Neutrophil (primary cell): ENCODE measurements around the gene YOD1.

ENCODE experiments used
- H3K27ac ChIP-seq: fragments of 200-600 bp; sonication (generic); 2 replicates; pipeline ENCODE4 v1.5.1; 2016; ENCODE audit warnings: mild to moderate bottlenecking, moderate library complexity
- H3K27me3 ChIP-seq: fragments of 200-600 bp; sonication (generic); 2 replicates; pipeline ENCODE4 v1.6.0; 2016; ENCODE audit warnings: mild to moderate bottlenecking
- H3K36me3 ChIP-seq: fragments of 200-600 bp; sonication (generic); 2 replicates; pipeline ENCODE4 v1.5.1; 2017
- H3K4me1 ChIP-seq, 2 experiments: fragments of 200-600 bp in 1 of 2; sonication (generic) in 1 of 2; 1 replicate in 1 of 2; 2 replicates in 1 of 2; pipeline versions ENCODE4 v1.5.1 to v1.6.1; 2013 to 2016; ENCODE audit warnings: low read depth in 1 of 2, low read length in 1 of 2, mild to moderate bottlenecking in 1 of 2, moderate library complexity in 1 of 2; ENCODE audit not compliant: control insufficient read depth in 1 of 2, insufficient read depth in 1 of 2
- H3K4me3 ChIP-seq, 2 experiments: fragments of 200-600 bp in 1 of 2; sonication (generic) in 1 of 2; 1 replicate in 1 of 2; 2 replicates in 1 of 2; pipeline ENCODE4 v1.5.1; 2013 to 2016; ENCODE audit warnings: low read depth in 1 of 2, low read length in 1 of 2, mild to moderate bottlenecking in 1 of 2, moderate library complexity in 1 of 2
- H3K9me3 ChIP-seq: fragments of 200-600 bp; sonication (generic); 2 replicates; pipeline ENCODE4 v1.5.1; 2016
- TF ChIP-seq, protein P1 (sequence below): fragments of 200-600 bp; sonication (generic); IDR thresholded peaks from 2 replicates; pipeline ENCODE4 v1.5.1; 2016; ENCODE audit warnings: antibody characterized with exemption

Gene YOD1

DNA sequence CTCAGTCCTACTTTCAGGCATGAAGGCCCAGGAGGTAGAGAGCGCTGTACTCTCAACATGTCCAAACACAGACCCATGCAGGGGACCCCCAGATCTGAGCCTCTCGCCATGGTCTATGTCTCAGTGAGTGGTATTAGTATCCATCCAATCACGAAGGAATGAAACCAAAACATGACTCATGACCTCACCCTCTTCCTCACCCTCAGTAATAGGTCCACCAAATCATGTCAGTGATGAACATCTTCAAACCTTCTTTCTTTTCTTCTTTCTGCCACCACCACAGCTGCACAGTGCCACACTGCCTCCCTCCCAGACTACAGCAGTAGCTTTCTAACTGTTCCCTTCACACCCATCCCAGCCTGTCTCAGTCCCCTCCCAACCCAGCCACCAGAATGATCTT, 35.2 kb downstream of the YOD1 start:
- H3K27me3 ChIP-seq, result peaks cover 9% of the 10 kb centered on the region
- no peaks in the 10 kb centered on the region for H3K4me1 ChIP-seq
- TF ChIP-seq, protein P1, sequence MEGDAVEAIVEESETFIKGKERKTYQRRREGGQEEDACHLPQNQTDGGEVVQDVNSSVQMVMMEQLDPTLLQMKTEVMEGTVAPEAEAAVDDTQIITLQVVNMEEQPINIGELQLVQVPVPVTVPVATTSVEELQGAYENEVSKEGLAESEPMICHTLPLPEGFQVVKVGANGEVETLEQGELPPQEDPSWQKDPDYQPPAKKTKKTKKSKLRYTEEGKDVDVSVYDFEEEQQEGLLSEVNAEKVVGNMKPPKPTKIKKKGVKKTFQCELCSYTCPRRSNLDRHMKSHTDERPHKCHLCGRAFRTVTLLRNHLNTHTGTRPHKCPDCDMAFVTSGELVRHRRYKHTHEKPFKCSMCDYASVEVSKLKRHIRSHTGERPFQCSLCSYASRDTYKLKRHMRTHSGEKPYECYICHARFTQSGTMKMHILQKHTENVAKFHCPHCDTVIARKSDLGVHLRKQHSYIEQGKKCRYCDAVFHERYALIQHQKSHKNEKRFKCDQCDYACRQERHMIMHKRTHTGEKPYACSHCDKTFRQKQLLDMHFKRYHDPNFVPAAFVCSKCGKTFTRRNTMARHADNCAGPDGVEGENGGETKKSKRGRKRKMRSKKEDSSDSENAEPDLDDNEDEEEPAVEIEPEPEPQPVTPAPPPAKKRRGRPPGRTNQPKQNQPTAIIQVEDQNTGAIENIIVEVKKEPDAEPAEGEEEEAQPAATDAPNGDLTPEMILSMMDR, result no peak
- no peak overlapping the region for H3K27ac ChIP-seq
- H3K36me3 ChIP-seq, result no peaks in the 10 kb centered on the region
- H3K4me3 ChIP-seq, result no peak overlapping the region
- H3K9me3 ChIP-seq, result no peaks in the 10 kb centered on the region

DNA sequence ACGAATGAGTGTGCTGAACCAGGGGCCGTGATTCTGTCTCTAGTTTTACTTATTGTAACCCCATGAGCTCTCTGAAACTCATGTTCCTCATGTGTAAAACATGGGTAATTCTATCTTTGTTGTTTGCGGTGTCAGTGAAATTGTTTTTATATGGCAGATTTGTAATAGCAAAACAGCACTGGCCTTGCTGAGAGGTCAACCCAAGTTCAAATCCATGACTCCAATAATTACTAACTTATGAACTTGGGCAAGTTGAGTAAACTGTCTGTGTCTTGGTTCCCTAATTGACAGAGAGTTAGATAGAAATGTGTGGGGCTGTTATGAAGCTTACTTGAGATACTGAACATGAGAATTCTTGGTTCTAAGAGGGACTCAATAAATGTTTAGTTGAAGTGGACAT, 36.3 kb downstream of the YOD1 start:
- H3K36me3 ChIP-seq, result no peaks in the 10 kb centered on the region
- no peak overlapping the region for H3K4me3 ChIP-seq
- no peaks in the 10 kb centered on the region for H3K9me3 ChIP-seq
- peaks cover 9% of the 10 kb centered on the region for H3K27me3 ChIP-seq
- H3K27ac ChIP-seq, result no peak overlapping the region
- no peaks in the 10 kb centered on the region for H3K4me1 ChIP-seq
- TF ChIP-seq, protein P1, result no peak

DNA sequence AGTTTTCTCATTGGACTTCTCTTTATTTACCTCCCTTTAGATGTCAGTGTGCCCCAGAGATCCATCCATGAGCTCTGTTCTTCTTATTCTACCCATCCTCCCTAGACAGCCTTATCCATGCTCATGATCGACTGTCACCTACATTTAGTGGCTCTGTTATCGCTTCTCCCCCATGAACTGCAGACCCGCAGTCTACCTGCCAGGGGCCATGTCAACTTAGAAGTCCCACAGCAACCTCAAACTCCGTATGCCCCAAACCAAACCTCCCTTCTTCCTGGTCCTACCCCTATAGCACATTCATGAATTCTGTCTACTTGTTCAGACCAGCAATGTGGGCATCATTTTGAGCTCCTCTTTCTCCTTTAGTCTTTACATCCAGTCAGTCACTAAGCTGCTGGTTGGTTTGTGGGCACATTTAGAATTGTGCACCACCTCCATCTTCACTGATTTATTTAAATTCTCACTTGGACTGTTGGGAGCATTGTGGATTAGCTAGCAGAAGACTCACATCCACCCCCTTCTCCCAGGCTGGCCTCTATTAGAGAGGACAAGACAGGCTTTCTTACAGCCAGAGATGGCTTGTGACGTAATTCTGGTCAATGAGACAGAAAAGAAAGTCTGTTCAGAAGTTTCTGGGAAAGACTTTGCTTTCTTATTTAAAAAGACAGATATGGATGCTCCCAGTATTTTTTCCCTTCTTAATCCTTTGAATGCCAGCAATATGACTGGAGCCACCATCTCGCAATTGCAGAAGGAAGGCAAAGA, 37.5 kb downstream of the YOD1 start:
- no peaks in the 10 kb centered on the region for H3K4me1 ChIP-seq
- TF ChIP-seq, protein P1, result no peak
- no peak overlapping the region for H3K27ac ChIP-seq
- no peak overlapping the region for H3K4me3 ChIP-seq
- H3K36me3 ChIP-seq, result no peaks in the 10 kb centered on the region
- no peaks in the 10 kb centered on the region for H3K9me3 ChIP-seq
- peaks cover 9% of the 10 kb centered on the region for H3K27me3 ChIP-seq

DNA sequence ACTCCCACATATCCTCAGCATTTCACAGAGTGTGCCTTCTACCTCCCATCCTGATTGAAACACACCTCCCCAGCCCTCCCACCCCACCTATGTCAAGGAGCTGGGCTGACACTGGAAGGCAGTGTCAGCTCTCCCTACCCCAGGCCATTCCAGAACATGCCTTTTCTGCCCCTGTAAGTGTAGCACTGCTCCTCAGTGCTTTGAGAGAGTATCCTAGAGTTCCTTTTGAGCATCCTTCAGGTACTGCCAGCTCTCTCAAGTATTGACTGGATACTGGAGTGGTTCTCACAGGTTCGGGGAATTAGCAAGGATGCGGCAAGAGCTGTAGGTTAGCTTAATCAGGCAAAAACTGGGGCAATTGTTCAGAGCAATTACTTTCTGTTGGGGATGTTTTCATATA, 40.3 kb downstream of the YOD1 start:
- Histone ChIP-seq H3K27ac (no peak overlapping the region), H3K9me3 (no peaks in the 10 kb centered on the region), H3K4me1 (no peaks in the 10 kb centered on the region), H3K27me3 (peaks cover 9% of the 10 kb centered on the region), H3K4me3 (no peak overlapping the region), H3K36me3 (no peaks in the 10 kb centered on the region)
- TF ChIP-seq, protein P1, result no peak

DNA sequence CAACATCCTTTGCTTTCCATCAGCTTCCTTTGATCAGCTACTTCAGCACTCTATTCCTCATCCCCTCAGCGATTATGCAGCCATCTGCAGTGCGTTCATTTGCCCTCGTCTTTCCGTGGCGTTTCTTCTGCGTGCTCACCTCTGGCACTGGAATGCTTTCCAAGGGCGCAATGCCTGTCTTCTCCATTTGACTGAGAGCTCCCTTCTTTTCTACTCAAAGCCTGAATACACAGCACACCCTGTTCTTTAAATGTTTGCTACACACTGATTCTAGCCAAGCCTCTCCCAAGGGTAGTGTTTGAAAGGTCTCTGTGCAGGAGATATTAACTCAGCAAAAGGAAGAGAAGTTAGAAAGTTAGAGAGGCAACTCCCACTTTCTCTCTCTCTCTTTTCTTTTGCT, 41.1 kb downstream of the YOD1 start:
- no peak overlapping the region for H3K4me3 ChIP-seq
- H3K4me1 ChIP-seq, result no peaks in the 10 kb centered on the region
- H3K36me3 ChIP-seq, result no peaks in the 10 kb centered on the region
- TF ChIP-seq, protein P1, result no peak
- peaks cover 9% of the 10 kb centered on the region for H3K27me3 ChIP-seq
- no peak overlapping the region for H3K27ac ChIP-seq
- H3K9me3 ChIP-seq, result no peaks in the 10 kb centered on the region
